ENCODE results near the gene ARHGAP31.

DNA sequence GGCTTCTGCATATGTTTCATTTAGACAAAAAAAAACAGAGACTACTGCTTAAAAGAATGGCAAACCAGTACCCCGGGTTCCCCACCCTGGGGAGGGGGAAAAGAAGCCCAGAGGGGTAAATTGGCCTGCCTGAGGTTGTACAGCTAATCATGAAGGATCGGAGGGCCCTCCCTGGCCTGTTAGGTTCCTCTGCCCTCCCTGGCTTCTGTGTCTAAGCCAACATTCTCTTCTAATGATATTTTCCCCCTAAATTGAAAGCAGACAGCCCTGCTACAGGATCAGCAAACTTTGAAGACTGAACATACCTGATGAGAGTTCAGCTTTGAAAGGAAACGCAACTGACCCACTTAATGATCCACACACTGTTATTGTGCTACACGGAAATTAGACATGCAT lies 2.5 kb downstream of the ARHGAP31 start:
- TF ChIP-seq CTCF (IDR thresholded peaks at IDR 0.05) (no peak), POLR2AphosphoS5 (IDR thresholded peaks at IDR 0.05) (no peak), POLR2A (IDR thresholded peaks at IDR 0.05) (no peak), EP300 (IDR thresholded peaks at IDR 0.05) (no peak)

All from stomach (tissue), 4 donors.